HFF-Myc (cell line): Measurements from ENCODE around the gene SUPT5H.
"Not testable (repeated sequence)": the region's sequence is repeated elsewhere in the genome, so short reads cannot be mapped to it uniquely, and the experiment has no call there.

ENCODE experiments used
- DNase-seq: peaks from one replicate; pipeline ENCODE4 v3.0.0-alpha.2; 2011; ENCODE audit warnings: low read depth; ENCODE audit errors: extremely low read depth
- H3K4me3 ChIP-seq: replicated peaks from 2 replicates; pipeline ENCODE4 v1.5.1; 2011; ENCODE audit warnings: low read depth, mild to moderate bottlenecking, control low read depth, low read length
- TF ChIP-seq, protein P1 (sequence below): IDR thresholded peaks from 2 replicates; pipeline ENCODE4 v1.5.1; 2012; ENCODE audit warnings: mild to moderate bottlenecking, low read depth, low read length, control low read depth; ENCODE audit errors: missing control alignments

SUPT5H gene

GRCh38 chr19:39449116-39449797, 3.9 kb downstream of the SUPT5H start:
- TF ChIP-seq, protein P1, sequence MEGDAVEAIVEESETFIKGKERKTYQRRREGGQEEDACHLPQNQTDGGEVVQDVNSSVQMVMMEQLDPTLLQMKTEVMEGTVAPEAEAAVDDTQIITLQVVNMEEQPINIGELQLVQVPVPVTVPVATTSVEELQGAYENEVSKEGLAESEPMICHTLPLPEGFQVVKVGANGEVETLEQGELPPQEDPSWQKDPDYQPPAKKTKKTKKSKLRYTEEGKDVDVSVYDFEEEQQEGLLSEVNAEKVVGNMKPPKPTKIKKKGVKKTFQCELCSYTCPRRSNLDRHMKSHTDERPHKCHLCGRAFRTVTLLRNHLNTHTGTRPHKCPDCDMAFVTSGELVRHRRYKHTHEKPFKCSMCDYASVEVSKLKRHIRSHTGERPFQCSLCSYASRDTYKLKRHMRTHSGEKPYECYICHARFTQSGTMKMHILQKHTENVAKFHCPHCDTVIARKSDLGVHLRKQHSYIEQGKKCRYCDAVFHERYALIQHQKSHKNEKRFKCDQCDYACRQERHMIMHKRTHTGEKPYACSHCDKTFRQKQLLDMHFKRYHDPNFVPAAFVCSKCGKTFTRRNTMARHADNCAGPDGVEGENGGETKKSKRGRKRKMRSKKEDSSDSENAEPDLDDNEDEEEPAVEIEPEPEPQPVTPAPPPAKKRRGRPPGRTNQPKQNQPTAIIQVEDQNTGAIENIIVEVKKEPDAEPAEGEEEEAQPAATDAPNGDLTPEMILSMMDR = no peak
- no peak overlapping the region for H3K4me3 ChIP-seq

GRCh38 chr19:39451257-39451656, 5.9 kb downstream of the SUPT5H start:
- DNase-seq, H3K4me3 ChIP-seq: not testable (repeated sequence)

More at GRCh38 chr19:39449116-39449797, 3.9 kb downstream of the SUPT5H start:
- no peak for DNase-seq

DNA sequence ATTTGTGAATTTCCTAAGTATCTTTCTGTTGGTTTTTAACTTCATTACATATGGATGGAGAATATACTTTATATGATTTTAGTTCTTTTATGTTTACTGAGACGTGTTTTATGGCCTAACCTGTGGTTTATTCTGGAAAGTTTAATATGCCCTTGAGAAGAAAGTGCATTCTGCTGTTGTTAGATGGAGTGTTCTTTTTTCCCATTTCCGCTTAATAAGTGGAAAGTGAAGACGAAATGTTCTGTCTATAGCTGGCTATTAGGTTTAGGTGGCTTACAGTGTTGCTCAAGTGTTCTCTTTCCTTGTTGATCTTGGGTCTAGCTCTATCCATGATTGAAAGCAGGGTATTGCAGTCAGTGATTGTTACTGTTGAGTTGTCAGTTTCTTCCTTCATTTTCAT, 18.0 kb downstream of the SUPT5H start:
- DNase-seq = no peak
- no peak overlapping the region for H3K4me3 ChIP-seq
- TF ChIP-seq, protein P1 = no peak

GRCh38 chr19:39465956-39466747, 20.8 kb downstream of the SUPT5H start:
- DNase-seq = no peak
- TF ChIP-seq, protein P1 = no peak
- H3K4me3 ChIP-seq = no peak overlapping the region

DNA sequence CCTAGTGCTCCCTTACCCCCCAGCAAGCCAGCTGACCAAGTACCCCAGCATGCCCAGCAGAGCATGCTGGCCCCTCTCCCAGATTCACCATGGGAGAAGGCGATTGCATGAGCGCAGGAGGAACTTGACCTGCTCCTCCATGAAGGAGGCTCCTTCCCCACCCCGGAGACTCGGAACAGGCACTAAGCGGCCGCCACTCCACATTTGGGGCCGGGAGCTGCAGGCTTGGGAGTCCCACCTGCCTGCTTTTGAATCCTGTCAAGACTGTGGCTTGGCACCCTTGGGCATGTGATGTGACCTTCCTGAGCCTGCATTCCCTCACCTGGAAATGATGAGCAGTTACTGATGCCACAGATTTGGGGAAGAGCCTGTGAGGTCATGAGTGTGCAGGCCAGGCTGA, 22.6 kb downstream of the SUPT5H start:
- TF ChIP-seq, protein P1 = no peak
- DNase-seq = no peak
- H3K4me3 ChIP-seq = no peak overlapping the region

GRCh38 chr19:39469036-39469435, 23.7 kb downstream of the SUPT5H start:
- H3K4me3 ChIP-seq = no peak overlapping the region
- TF ChIP-seq, protein P1 = no peak
- DNase-seq = no peak

- no peak for DNase-seq
- TF ChIP-seq, protein P1 = no peak
- no peak overlapping the region for H3K4me3 ChIP-seq
These were observed 24.2 kb downstream of the SUPT5H start for GRCh38 chr19:39469567-39469966.
